GM23338 (cell line): ENCODE measurements around the gene PLXNA2. TPM values are rescaled to one million over a fixed set of nuclear protein-coding genes. Genes with fewer than 3 reads are reported as not detected.

ENCODE experiments used
- ATAC-seq: fragments of 200-7000 bp; cut with Tn5 transposase; 3 replicates; pipeline ENCODE4 v1.9.1; 2020
- DNase-seq: peaks from one replicate; pipeline ENCODE4 v3.0.0-alpha.2; 2015; ENCODE audit warnings: low spot score
- H2AFZ ChIP-seq: fragments of 200-600 bp; sonication (generic); 2 replicates; pipeline ENCODE4 v1.8.0; 2016; ENCODE audit warnings: antibody characterized with exemption, mild to moderate bottlenecking, moderate library complexity
- H3F3A ChIP-seq: fragments of 200-600 bp; sonication (generic); replicated peaks from 2 replicates; pipeline ENCODE4 v1.8.0; 2017; ENCODE audit warnings: antibody characterized with exemption, mixed run types, low read depth
- H3K27ac ChIP-seq: fragments of 200-600 bp; sonication (generic); 2 replicates; pipeline ENCODE4 v1.6.1; 2016; ENCODE audit warnings: low read depth
- H3K27me3 ChIP-seq: fragments of 200-600 bp; sonication (generic); 2 replicates; pipeline ENCODE4 v1.8.0; 2016; ENCODE audit warnings: mild to moderate bottlenecking, mixed run types, moderate library complexity; ENCODE audit not compliant: insufficient read depth
- H3K36me3 ChIP-seq: fragments of 200-600 bp; sonication (generic); 2 replicates; pipeline ENCODE4 v1.8.0; 2016; ENCODE audit warnings: mild to moderate bottlenecking; ENCODE audit not compliant: insufficient read depth
- H3K4me1 ChIP-seq: fragments of 200-600 bp; sonication (generic); 2 replicates; pipeline ENCODE4 v1.8.0; 2016; ENCODE audit warnings: mild to moderate bottlenecking, moderate library complexity; ENCODE audit not compliant: insufficient read depth
- H3K4me2 ChIP-seq: fragments of 200-600 bp; sonication (generic); 2 replicates; pipeline ENCODE4 v1.7.1; 2017; ENCODE audit warnings: mixed run types
- H3K4me3 ChIP-seq: fragments of 200-600 bp; sonication (generic); 2 replicates; pipeline ENCODE4 v1.6.1; 2016; ENCODE audit warnings: mixed run types
- H3K79me2 ChIP-seq: fragments of 200-600 bp; sonication (generic); replicated peaks from 2 replicates; pipeline ENCODE4 v1.8.0; 2017; ENCODE audit warnings: mild to moderate bottlenecking; ENCODE audit not compliant: insufficient read depth
- H3K9me2 ChIP-seq: fragments of 200-600 bp; sonication (generic); 2 replicates; pipeline ENCODE4 v1.8.0; 2017; ENCODE audit not compliant: insufficient read depth
- H4K20me1 ChIP-seq: fragments of 200-600 bp; sonication (generic); replicated peaks from 2 replicates; pipeline ENCODE4 v1.8.0; 2017; ENCODE audit warnings: mild to moderate bottlenecking; ENCODE audit not compliant: insufficient read depth
- H3K27ac Mint-ChIP-seq: 2 replicates; pipeline ENCODE4 v1.8.0; 2020; ENCODE audit warnings: inconsistent platforms, mild to moderate bottlenecking, moderate library complexity, mixed read lengths
- H3K27me3 Mint-ChIP-seq: 3 replicates; pipeline ENCODE4 v1.8.0; 2022; ENCODE audit warnings: low read depth, mild to moderate bottlenecking, moderate library complexity, mixed read lengths, inconsistent platforms; ENCODE audit not compliant: insufficient read depth, poor library complexity
- H3K36me3 Mint-ChIP-seq: 3 replicates; pipeline ENCODE4 v1.8.0; 2021; ENCODE audit warnings: low read depth, mild to moderate bottlenecking, inconsistent platforms, moderate library complexity, mixed read lengths
- H3K4me1 Mint-ChIP-seq: 3 replicates; pipeline ENCODE4 v1.8.0; 2020; ENCODE audit warnings: mild to moderate bottlenecking, inconsistent platforms, mixed read lengths
- H3K4me3 Mint-ChIP-seq: 3 replicates; pipeline ENCODE4 v1.8.0; 2021; ENCODE audit warnings: moderate library complexity, mild to moderate bottlenecking, inconsistent platforms, mixed read lengths
- H3K9me3 Mint-ChIP-seq: 3 replicates; pipeline ENCODE4 v1.8.0; 2020; ENCODE audit warnings: moderate library complexity, mild to moderate bottlenecking, inconsistent platforms, mixed read lengths
- CREB1 ChIP-seq: fragments of 250-450 bp; sonication (Bioruptor Pico); IDR thresholded peaks from 2 replicates; pipeline ENCODE4 v1.5.0; 2020; ENCODE audit warnings: low read depth, mild to moderate bottlenecking, moderate library complexity
- CTCF ChIP-seq, 2 experiments: fragments of 200-600 bp in 1 of 2; sonication (generic) in 1 of 2; conservative IDR thresholded peaks; 2 replicates each; pipeline versions ENCODE4 v1.5.1 to v1.6.1; 2016 to 2017; ENCODE audit warnings: antibody characterized with exemption in 2 of 2, low read depth in 2 of 2, mild to moderate bottlenecking in 2 of 2, moderate library complexity in 1 of 2
- EZH2 ChIP-seq: fragments of 200-600 bp; sonication (generic); IDR thresholded peaks from one replicate; pipeline ENCODE4 v1.8.0; 2017; ENCODE audit warnings: antibody characterized with exemption, mild to moderate bottlenecking, low read depth; ENCODE audit not compliant: unreplicated experiment
- JUNB ChIP-seq: IDR thresholded peaks from one replicate; pipeline ENCODE4 v1.6.1; 2016; ENCODE audit warnings: antibody characterized with exemption; ENCODE audit not compliant: unreplicated experiment
- REST ChIP-seq: IDR thresholded peaks from one replicate; pipeline ENCODE4 v1.6.1; 2018; ENCODE audit warnings: antibody characterized with exemption; ENCODE audit not compliant: unreplicated experiment
- STAT1 ChIP-seq: IDR thresholded peaks from one replicate; pipeline ENCODE4 v1.6.1; 2016; ENCODE audit warnings: antibody characterized with exemption; ENCODE audit not compliant: unreplicated experiment
- ZNF114 ChIP-seq: fragments of 250-450 bp; sonication (Bioruptor Pico); IDR thresholded peaks from 2 replicates; pipeline ENCODE4 v1.5.0; 2020; ENCODE audit warnings: mild to moderate bottlenecking, moderate library complexity
- ZNF331 ChIP-seq: fragments of 250-450 bp; sonication (Bioruptor Pico); IDR thresholded peaks from 2 replicates; pipeline ENCODE4 v1.5.0; 2020; ENCODE audit warnings: low read depth, mild to moderate bottlenecking, moderate library complexity
- ZNF462 ChIP-seq: fragments of 250-450 bp; sonication (Bioruptor Pico); IDR thresholded peaks from 2 replicates; pipeline ENCODE4 v1.5.0; 2020; ENCODE audit warnings: mild to moderate bottlenecking, moderate library complexity
- polyA plus RNA-seq: library from polyadenylated mRNA; unstranded; fragments of >200 nt; fragmentation: Nextera tagmentation; extraction: Ambion mirVana; gene quantifications from 2 replicates; pipeline ENCODE4 v1.2.1, GENCODE V29; 2016
- total RNA-seq: library from RNA; depleted of rRNA; stranded (reverse); fragments of >200 nt; shearing (Covaris generic); gene quantifications from 2 replicates; pipeline ENCODE4 v1.2.3, GENCODE V29; 2014

The PLXNA2 gene
- total and polyA plus RNA-seq, 2 experiments from 2014 or later, result 0.40 to 1.8 TPM

- H3K4me2 ChIP-seq, result no peak overlapping the region
Measured at GRCh38 chr1:208031932-208032320, 212.3 kb downstream of the PLXNA2 start.

More at GRCh38 chr1:208031932-208032320, 212.3 kb downstream of the PLXNA2 start:
- H3K27me3 ChIP-seq, result no peaks in the 10 kb centered on the region
- DNase-seq (no peak), ATAC-seq (no peak)
- H3K36me3 Mint-ChIP-seq, result no peaks in the 10 kb centered on the region
- H3K4me3 Mint-ChIP-seq, result no peak overlapping the region
- no peak overlapping the region for H3K4me3 ChIP-seq
- H3K27ac ChIP-seq, result no peak overlapping the region
- H3K4me1 ChIP-seq, result no peaks in the 10 kb centered on the region
- peaks cover 17% of the 10 kb centered on the region for H3K27me3 Mint-ChIP-seq
- no peaks in the 10 kb centered on the region for H3K36me3 ChIP-seq
- H3K9me3 Mint-ChIP-seq, result no peaks in the 10 kb centered on the region; the same call in 2 of the 3 replicates
- no peaks in the 10 kb centered on the region for H3F3A ChIP-seq
- no peaks in the 10 kb centered on the region for H3K79me2 ChIP-seq
- H3K4me1 Mint-ChIP-seq, result peaks cover 12% of the 10 kb centered on the region
- H2AFZ ChIP-seq, result no peak overlapping the region
- no peaks in the 10 kb centered on the region for H3K9me2 ChIP-seq
- no peaks in the 10 kb centered on the region for H4K20me1 ChIP-seq
- H3K27ac Mint-ChIP-seq, result no peak overlapping the region
- TF ChIP-seq ZNF462 (CRISPR knock-in tag) (no peak), STAT1 (no peak), CREB1 (CRISPR knock-in tag) (no peak), EZH2 (no peak), REST (no peak), JUNB (no peak), ZNF331 (no peak), ZNF114 (CRISPR knock-in tag) (no peak), CTCF (conservative IDR thresholded peaks at IDR 0.05; ENCODE audit: low read depth in 2 of 2) (no peak)
